ENCODE measurements around the gene RBX1.
"Not testable (repeated sequence)": the region's sequence is repeated elsewhere in the genome, so short reads cannot be mapped to it uniquely, and the experiment has no call there.

The RBX1 gene

DNA sequence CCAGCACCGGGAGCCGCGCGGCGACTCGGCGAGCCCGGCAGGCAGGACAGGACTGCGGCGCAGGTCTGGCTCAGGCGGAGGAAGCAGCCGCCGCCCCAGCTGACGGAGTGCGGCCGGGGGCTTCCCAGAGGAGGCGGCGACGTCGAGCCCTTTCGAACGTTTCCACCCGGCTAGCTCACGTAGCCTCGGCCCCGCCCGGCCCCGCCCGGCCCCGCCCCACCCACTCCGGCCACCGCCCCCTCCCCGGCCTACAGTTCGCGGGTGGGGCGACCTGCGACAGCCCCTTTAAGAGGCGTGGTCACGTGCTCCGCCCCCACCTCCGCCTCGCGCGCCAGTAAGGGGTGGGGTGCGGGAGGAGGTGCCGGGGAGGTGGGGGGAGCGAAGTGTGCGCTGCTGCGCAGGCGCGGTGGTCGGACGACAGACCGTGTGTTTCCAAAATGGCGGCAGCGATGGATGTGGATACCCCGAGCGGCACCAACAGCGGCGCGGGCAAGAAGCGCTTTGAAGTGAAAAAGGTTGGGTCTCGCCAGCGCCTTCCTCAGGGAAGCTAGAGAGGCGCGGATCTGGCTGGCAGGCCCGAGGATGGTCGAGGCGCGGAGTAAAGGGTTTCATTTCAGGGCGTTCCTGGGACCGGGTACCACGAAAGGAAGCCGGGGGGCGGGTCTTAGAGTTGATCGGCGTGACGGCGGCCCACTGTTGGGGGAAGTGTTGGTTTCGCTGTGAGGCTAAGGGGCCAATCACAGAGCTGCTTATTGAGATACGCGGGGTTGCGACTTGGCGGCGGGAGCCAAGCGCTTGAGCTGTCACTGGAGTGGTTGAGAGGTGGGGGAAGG lies at the start of gene RBX1:
TSS of gene RBX1 (plus strand) at position 417 of the 833 bp plus-strand sequence. CDS start at position 438, 21 bp downstream.
- TF ChIP-seq, protein P1, sequence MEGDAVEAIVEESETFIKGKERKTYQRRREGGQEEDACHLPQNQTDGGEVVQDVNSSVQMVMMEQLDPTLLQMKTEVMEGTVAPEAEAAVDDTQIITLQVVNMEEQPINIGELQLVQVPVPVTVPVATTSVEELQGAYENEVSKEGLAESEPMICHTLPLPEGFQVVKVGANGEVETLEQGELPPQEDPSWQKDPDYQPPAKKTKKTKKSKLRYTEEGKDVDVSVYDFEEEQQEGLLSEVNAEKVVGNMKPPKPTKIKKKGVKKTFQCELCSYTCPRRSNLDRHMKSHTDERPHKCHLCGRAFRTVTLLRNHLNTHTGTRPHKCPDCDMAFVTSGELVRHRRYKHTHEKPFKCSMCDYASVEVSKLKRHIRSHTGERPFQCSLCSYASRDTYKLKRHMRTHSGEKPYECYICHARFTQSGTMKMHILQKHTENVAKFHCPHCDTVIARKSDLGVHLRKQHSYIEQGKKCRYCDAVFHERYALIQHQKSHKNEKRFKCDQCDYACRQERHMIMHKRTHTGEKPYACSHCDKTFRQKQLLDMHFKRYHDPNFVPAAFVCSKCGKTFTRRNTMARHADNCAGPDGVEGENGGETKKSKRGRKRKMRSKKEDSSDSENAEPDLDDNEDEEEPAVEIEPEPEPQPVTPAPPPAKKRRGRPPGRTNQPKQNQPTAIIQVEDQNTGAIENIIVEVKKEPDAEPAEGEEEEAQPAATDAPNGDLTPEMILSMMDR (IDR thresholded peaks at IDR 0.05; ENCODE audit: control insufficient read depth, extremely low read depth, insufficient read depth): no peak
- H3K4me3 ChIP-seq (ENCODE audit: low read depth, low read length): peak within 1 kb of the TSS; percentile 97
- peak; percentile 91 for DNase-seq (ENCODE audit: low read depth)

DNA sequence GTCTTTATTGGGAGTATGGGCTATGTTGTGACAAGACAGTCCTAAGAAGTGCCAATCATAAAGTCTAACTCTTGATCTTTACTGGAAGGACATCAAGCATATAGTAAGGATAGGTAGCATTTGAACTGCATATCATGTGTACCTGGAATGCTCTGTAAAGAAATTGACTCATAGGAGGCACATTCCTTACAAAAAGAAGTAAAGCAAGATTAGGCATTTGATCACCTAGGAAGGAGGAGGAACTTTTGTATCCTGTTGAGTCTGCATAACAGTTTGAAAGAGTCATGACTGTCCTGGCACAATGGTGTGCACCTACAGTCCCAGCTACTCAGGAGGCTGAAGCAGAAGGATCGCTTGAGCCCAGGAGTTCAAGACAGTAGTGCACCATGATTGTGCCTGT lies 47.1 kb upstream of the RBX1 start:
- TF ChIP-seq, protein P1 (IDR thresholded peaks at IDR 0.05; ENCODE audit: control insufficient read depth, extremely low read depth, insufficient read depth): no peak
- DNase-seq (ENCODE audit: low read depth): no peak
- no peak overlapping the region for H3K4me3 ChIP-seq (ENCODE audit: low read depth, low read length)

DNA sequence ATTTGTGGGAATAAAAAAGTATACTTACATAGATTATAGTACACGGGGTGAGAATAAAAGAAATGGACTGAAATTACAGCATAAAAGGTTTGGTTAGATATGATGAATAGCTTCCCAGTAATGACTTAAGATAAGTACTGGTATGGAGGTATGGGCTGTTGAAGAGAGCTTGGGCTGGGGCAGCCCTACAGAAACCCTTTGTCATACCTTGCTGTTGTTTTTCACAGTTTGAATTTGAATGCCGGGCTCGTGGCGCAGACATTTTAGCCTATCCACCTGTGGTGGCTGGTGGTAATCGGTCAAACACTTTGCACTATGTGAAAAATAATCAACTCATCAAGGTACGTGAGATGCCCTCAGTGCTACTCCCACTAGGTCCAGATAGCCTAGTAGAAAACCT lies 42.3 kb upstream of the RBX1 start:
- no peak for DNase-seq (ENCODE audit: low read depth)
- TF ChIP-seq, protein P1 (IDR thresholded peaks at IDR 0.05; ENCODE audit: control insufficient read depth, extremely low read depth, insufficient read depth): no peak
- no peak overlapping the region for H3K4me3 ChIP-seq (ENCODE audit: low read depth, low read length)

DNA sequence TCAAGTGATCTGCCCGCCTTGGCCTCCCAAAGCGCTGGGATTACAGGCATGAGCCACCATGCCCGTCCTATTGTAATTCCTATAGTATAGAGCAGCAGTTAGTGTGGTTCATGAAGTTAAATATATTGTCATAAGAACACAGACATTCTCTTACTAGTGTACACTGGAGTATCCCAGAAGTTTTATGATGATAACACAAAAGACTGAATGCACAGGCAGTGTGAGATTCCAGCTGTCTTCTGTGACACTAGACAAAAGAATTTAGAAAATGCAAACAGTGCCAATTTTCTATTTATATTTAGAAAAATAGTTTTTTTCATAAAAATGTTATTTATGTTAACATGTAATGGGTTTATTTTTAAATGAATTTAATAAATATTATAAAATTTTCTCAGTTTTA lies 39.4 kb upstream of the RBX1 start:
- TF ChIP-seq, protein P1 (IDR thresholded peaks at IDR 0.05; ENCODE audit: control insufficient read depth, extremely low read depth, insufficient read depth): no peak
- H3K4me3 ChIP-seq (ENCODE audit: low read depth, low read length): no peak overlapping the region
- DNase-seq (ENCODE audit: low read depth): no peak

DNA sequence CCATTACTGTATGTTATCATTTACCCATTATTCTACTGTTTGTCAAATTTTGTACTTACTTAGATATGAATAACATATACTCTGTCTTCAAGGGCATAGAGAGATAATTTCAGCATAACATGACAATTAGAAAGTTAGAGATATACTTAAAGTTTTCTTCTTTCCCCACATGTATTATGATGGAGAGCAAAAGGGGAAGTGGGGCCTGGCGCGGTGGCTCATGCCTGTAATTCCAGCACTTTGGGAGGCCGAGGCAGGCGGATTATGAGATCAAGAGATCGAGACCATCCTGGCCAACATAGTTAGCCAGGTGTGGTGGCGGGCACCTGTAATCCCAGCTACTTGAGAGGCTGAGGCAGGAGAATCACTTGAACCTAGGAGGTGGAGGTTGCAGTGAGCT lies 38.2 kb upstream of the RBX1 start:
- not testable (repeated sequence) for DNase-seq (ENCODE audit: low read depth); H3K4me3 ChIP-seq (ENCODE audit: low read depth, low read length)

DNA sequence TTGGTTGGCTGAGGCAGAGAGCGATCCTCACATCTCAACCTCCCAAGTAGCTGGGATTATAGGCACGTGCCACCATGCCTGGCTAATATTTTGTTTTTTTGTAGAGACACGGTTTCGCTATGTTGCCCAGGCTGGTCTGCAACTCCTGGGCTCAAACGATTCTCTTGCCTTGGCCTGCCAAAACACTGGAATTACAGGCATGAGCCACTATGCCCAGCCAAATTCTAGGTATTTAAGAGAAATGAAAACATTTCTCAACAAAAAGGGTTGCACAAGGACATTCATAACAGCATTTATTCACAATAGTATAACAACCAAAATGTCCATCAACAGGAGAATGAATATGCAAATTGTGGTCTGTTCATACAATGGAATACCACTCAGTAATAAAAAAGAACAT lies 31.7 kb upstream of the RBX1 start:
- TF ChIP-seq, protein P1 (IDR thresholded peaks at IDR 0.05; ENCODE audit: control insufficient read depth, extremely low read depth, insufficient read depth): no peak
- H3K4me3 ChIP-seq (ENCODE audit: low read depth, low read length): no peak overlapping the region
- DNase-seq (ENCODE audit: low read depth): no peak

DNA sequence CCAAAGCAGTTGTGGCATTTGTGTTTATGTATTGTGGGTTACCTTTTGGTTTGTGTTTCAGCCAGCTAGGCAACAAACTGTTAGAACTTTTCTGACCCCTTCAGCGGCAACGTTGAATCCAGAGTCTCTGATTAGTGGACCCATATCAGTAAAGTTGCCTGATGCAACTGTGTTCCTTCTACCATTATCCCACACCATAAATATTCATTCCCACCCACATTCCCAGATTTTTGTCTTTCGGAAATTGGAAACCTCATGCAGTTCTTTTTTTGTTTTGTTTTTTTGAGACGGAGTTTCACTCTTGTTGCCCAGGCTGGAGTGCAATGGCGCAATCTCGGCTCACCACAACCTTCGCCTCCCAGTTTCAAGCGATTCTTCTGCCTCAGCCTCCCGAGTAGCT lies 30.7 kb upstream of the RBX1 start:
- TF ChIP-seq, protein P1 (IDR thresholded peaks at IDR 0.05; ENCODE audit: control insufficient read depth, extremely low read depth, insufficient read depth): no peak
- no peak overlapping the region for H3K4me3 ChIP-seq (ENCODE audit: low read depth, low read length)
- no peak for DNase-seq (ENCODE audit: low read depth)

All from LNCaP clone FGC (cell line).